B cell (primary cell): ENCODE measurements around the gene ZNF532. TPM values are rescaled to one million over a fixed set of nuclear protein-coding genes. Genes with fewer than 3 reads are reported as not detected.

ENCODE experiments used
- ATAC-seq: fragments of 200-7000 bp; cut with Tn5 transposase; one replicate; pipeline ENCODE4 v1.10.0; 2021; ENCODE audit warnings: low read depth, mild to moderate bottlenecking, moderate number of reproducible peaks, moderate library complexity
- CTCF ChIA-PET: fragments of 350-600 bp; sonication (Branson Sonifier 250); formaldehyde crosslinking; loops from one replicate; lab custom pipeline; 2021; ENCODE audit warnings: antibody characterized with exemption, inconsistent platforms; lab: Charles Lee
- POLR2A ChIA-PET: fragments of 350-600 bp; sonication (Branson Sonifier 250); formaldehyde crosslinking; loops from one replicate; lab custom pipeline; 2021; ENCODE audit warnings: antibody characterized with exemption; lab: Charles Lee
- DNase-seq: peaks from one replicate; pipeline ENCODE4 v3.0.0; 2013
- H2AFZ ChIP-seq: 2 replicates; pipeline ENCODE4 v1.6.1; 2012; ENCODE audit warnings: mild to moderate bottlenecking, low read depth, low read length; ENCODE audit not compliant: insufficient read depth, poor library complexity, severe bottlenecking
- H3K27ac ChIP-seq, 2 donors: 1 replicate in 1 of 2; 2 replicates in 1 of 2; pipeline ENCODE4 v1.5.1; 2012 to 2013; ENCODE audit warnings: low read length in 2 of 2, mild to moderate bottlenecking in 2 of 2, moderate library complexity in 1 of 2
- H3K27me3 ChIP-seq, 4 experiments: fragments of 200-600 bp in 1 of 4; sonication (generic) in 1 of 4; replicated peaks in 1 of 4; 1 replicate in 2 of 4; 2 replicates in 2 of 4; pipeline versions ENCODE4 v1.6.1 to v1.7.0; 2013 to 2016; ENCODE audit warnings: low read length in 3 of 4, mild to moderate bottlenecking in 2 of 4, mixed read lengths in 1 of 4, moderate library complexity in 1 of 4; ENCODE audit not compliant: insufficient read depth in 4 of 4, control insufficient read depth in 3 of 4; ENCODE audit errors: control extremely low read depth in 1 of 4
- H3K36me3 ChIP-seq, 2 experiments: replicated peaks in 1 of 2; 1 replicate in 1 of 2; 2 replicates in 1 of 2; pipeline versions ENCODE4 v1.6.1 to v1.7.1; 2013; ENCODE audit warnings: low read length in 1 of 2; ENCODE audit not compliant: insufficient read depth in 2 of 2, control insufficient read depth in 1 of 2; ENCODE audit errors: control extremely low read depth in 1 of 2, extremely low read depth in 1 of 2
- H3K4me1 ChIP-seq, 2 donors: fragments of 200-600 bp in 1 of 2; sonication (generic) in 1 of 2; 1 replicate in 1 of 2; 2 replicates in 1 of 2; pipeline versions ENCODE4 v1.5.1 to v1.6.1; 2013 to 2017; ENCODE audit warnings: low read length in 2 of 2; ENCODE audit not compliant: control insufficient read depth in 2 of 2, insufficient read depth in 2 of 2
- H3K4me2 ChIP-seq: replicated peaks from 2 replicates; pipeline ENCODE3; 2012; ENCODE audit warnings: mild to moderate bottlenecking, low read depth, low read length; ENCODE audit not compliant: poor library complexity, severe bottlenecking
- H3K4me3 ChIP-seq, 5 experiments: fragments of 200-600 bp in 1 of 5; sonication (generic) in 1 of 5; 1 replicate in 3 of 5; 2 replicates in 2 of 5; pipeline versions ENCODE4 v1.5.1 to v1.7.0; 2011 to 2016; ENCODE audit warnings: low read length in 4 of 5, mild to moderate bottlenecking in 4 of 5, low read depth in 2 of 5, control low read depth in 1 of 5, moderate library complexity in 1 of 5; ENCODE audit not compliant: insufficient read depth in 1 of 5; ENCODE audit errors: control extremely low read depth in 1 of 5, extremely low read depth in 1 of 5
- H3K79me2 ChIP-seq: fragments of 200-600 bp; sonication (generic); one replicate; pipeline ENCODE4 v1.6.0; 2016; ENCODE audit warnings: low read length; ENCODE audit not compliant: control insufficient read depth, insufficient read depth
- H3K9ac ChIP-seq: fragments of 200-600 bp; sonication (generic); 2 replicates; pipeline ENCODE4 v1.6.1; 2017; ENCODE audit warnings: mild to moderate bottlenecking, low read length, moderate library complexity
- H3K9me3 ChIP-seq, 3 donors: one replicate each; pipeline versions ENCODE4 v1.6.1 to v1.7.1; 2013; ENCODE audit warnings: low read length in 2 of 3; ENCODE audit not compliant: control insufficient read depth in 2 of 3, insufficient read depth in 1 of 3; ENCODE audit errors: control extremely low read depth in 1 of 3
- H4K20me1 ChIP-seq: 2 replicates; pipeline ENCODE4 v1.6.0; 2012; ENCODE audit warnings: mild to moderate bottlenecking, low read length; ENCODE audit not compliant: insufficient read depth, control insufficient read depth, poor library complexity, severe bottlenecking
- H3K27ac Mint-ChIP-seq: one replicate; pipeline ENCODE4 v1.8.0; 2021; ENCODE audit warnings: mixed read lengths
- H3K27me3 Mint-ChIP-seq: one replicate; pipeline ENCODE4 v1.8.0; 2021; ENCODE audit warnings: mixed read lengths
- H3K4me1 Mint-ChIP-seq: one replicate; pipeline ENCODE4 v1.8.0; 2021; ENCODE audit warnings: mixed read lengths
- H3K4me3 Mint-ChIP-seq: one replicate; pipeline ENCODE4 v1.8.0; 2021; ENCODE audit warnings: mixed read lengths
- H3K9me3 Mint-ChIP-seq: one replicate; pipeline ENCODE4 v1.8.0; 2022; ENCODE audit warnings: mixed read lengths; ENCODE audit not compliant: insufficient read depth
- EZH2 ChIP-seq: IDR thresholded peaks from 2 replicates; pipeline ENCODE4 v1.6.1; 2012; ENCODE audit warnings: borderline replicate concordance, low read depth, mild to moderate bottlenecking, moderate library complexity, low read length; ENCODE audit not compliant: insufficient read depth, poor library complexity, severe bottlenecking
- WGBS: methylation state at CpG from one replicate; pipeline ENCODE4 v1.1.5; 2013; ENCODE audit warnings: missing lambda C conversion rate; ENCODE audit not compliant: insufficient coverage; 5-methylcytosine and 5-hydroxymethylcytosine counted together
- intact Hi-C: fragments of 100-400 bp; cut with micrococcal nuclease; formaldehyde crosslinking; loops from one replicate; pipeline ENCODE4 v1.10.0; 2022
- polyA plus RNA-seq: library from polyadenylated mRNA; depleted of rRNA; stranded (reverse); fragments of >200 nt; gene quantifications from 2 replicates; pipeline ENCODE4 v1.2.3, GENCODE V29; 2012
- total RNA-seq, 2 donors: library from RNA; stranded (reverse); fragments of 120-200 nt in 1 of 2; gene quantifications; 1 replicate in 1 of 2; 2 replicates in 1 of 2; pipeline versions ENCODE4 v1.2.3 to v1.2.4, GENCODE V29; 2013 to 2022
- TF ChIP-seq, protein P1 (sequence below): fragments of 200-600 bp; IDR thresholded peaks from one replicate; pipeline ENCODE4 v1.8.0; 2022; ENCODE audit warnings: antibody characterized with exemption, mild to moderate bottlenecking

The ZNF532 gene
- total and polyA plus RNA-seq, 2 donors (not counting 1 experiment from before 2014, with no cell fraction given) = 58.2 to 104 TPM

GRCh38 chr18:58980991-58981390 is 116.3 kb downstream of the ZNF532 start:
- TF ChIP-seq, protein P1, sequence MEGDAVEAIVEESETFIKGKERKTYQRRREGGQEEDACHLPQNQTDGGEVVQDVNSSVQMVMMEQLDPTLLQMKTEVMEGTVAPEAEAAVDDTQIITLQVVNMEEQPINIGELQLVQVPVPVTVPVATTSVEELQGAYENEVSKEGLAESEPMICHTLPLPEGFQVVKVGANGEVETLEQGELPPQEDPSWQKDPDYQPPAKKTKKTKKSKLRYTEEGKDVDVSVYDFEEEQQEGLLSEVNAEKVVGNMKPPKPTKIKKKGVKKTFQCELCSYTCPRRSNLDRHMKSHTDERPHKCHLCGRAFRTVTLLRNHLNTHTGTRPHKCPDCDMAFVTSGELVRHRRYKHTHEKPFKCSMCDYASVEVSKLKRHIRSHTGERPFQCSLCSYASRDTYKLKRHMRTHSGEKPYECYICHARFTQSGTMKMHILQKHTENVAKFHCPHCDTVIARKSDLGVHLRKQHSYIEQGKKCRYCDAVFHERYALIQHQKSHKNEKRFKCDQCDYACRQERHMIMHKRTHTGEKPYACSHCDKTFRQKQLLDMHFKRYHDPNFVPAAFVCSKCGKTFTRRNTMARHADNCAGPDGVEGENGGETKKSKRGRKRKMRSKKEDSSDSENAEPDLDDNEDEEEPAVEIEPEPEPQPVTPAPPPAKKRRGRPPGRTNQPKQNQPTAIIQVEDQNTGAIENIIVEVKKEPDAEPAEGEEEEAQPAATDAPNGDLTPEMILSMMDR = no peak
- no peak for TF ChIP-seq EZH2
- H3K27ac Mint-ChIP-seq = no peak overlapping the region
- Histone ChIP-seq H3K4me1 (peaks cover under 1 to 5% of the 10 kb centered on the region in 2 donors), H2AFZ (no peak overlapping the region), H3K9me3 (no peaks in the 10 kb centered on the region), H3K4me3 (no peak overlapping the region), H3K4me2 (no peak overlapping the region), H4K20me1 (no peaks in the 10 kb centered on the region), H3K79me2 (peaks cover 34% of the 10 kb centered on the region), H3K27ac (no peak overlapping the region), H3K36me3 (peaks cover 6 to 55% of the 10 kb centered on the region in 2 experiments), H3K9ac (no peak overlapping the region), H3K27me3 (no peaks in the 10 kb centered on the region)
- ATAC-seq = no peak
- H3K4me3 Mint-ChIP-seq = no peak overlapping the region
- H3K9me3 Mint-ChIP-seq = no peaks in the 10 kb centered on the region
- peaks cover 14% of the 10 kb centered on the region for H3K4me1 Mint-ChIP-seq
- no peak for DNase-seq
- no peaks in the 10 kb centered on the region for H3K27me3 Mint-ChIP-seq
- WGBS = 79% methylated on average over 3 of the region's 4 CpGs
- CTCF ChIA-PET = interaction anchor here (1.0 kb wide), 1 partner anchor 30 kb away, joined by 3 read pairs; no protein-coding TSS in a partner anchor
- POLR2A ChIA-PET = no interaction called here
- intact Hi-C loops = no loop called here

- Mint-ChIP-seq H3K4me1 (no peaks in the 10 kb centered on the region), H3K4me3 (no peak overlapping the region), H3K27me3 (no peaks in the 10 kb centered on the region), H3K27ac (no peak overlapping the region), H3K9me3 (no peaks in the 10 kb centered on the region)
- intact Hi-C loops = no loop called here
- ATAC-seq (no peak), DNase-seq (no peak)
- no peaks in the 10 kb centered on the region for H3K27me3 ChIP-seq
- ChIA-PET CTCF (interaction anchor here (1.2 kb wide), 1 partner anchor 67 kb away, joined by 3 read pairs; no protein-coding TSS in a partner anchor), POLR2A (no interaction called here)
- peaks cover 16% of the 10 kb centered on the region for H3K79me2 ChIP-seq
- WGBS = 96% methylated on average over 14 of the region's 17 CpGs
- TF ChIP-seq, protein P1 = no peak
- no peak for TF ChIP-seq EZH2
- no peak overlapping the region for H3K9ac ChIP-seq
- H4K20me1 ChIP-seq = no peaks in the 10 kb centered on the region
- H3K27ac ChIP-seq = no peak overlapping the region
- no peaks in the 10 kb centered on the region for H3K4me1 ChIP-seq
- peaks cover 0 to 7% (median 4%) of the 10 kb centered on the region in 3 donors for H3K9me3 ChIP-seq
- no peak overlapping the region for H3K4me3 ChIP-seq
- no peak overlapping the region for H2AFZ ChIP-seq
- H3K36me3 ChIP-seq = peaks cover 6 to 50% of the 10 kb centered on the region in 2 experiments
- H3K4me2 ChIP-seq = no peak overlapping the region
Measured at GRCh38 chr18:58983260-58984155, 118.8 kb downstream of the ZNF532 start.
